ENCODE results near the gene RSPO4.
"Not testable (repeated sequence)": the region's sequence is repeated elsewhere in the genome, so short reads cannot be mapped to it uniquely, and the experiment has no call there.

The RSPO4 gene

GRCh38 chr20:1003920-1004697 is 2.0 kb upstream of the RSPO4 start:
- DNase-seq, result no peak

DNA sequence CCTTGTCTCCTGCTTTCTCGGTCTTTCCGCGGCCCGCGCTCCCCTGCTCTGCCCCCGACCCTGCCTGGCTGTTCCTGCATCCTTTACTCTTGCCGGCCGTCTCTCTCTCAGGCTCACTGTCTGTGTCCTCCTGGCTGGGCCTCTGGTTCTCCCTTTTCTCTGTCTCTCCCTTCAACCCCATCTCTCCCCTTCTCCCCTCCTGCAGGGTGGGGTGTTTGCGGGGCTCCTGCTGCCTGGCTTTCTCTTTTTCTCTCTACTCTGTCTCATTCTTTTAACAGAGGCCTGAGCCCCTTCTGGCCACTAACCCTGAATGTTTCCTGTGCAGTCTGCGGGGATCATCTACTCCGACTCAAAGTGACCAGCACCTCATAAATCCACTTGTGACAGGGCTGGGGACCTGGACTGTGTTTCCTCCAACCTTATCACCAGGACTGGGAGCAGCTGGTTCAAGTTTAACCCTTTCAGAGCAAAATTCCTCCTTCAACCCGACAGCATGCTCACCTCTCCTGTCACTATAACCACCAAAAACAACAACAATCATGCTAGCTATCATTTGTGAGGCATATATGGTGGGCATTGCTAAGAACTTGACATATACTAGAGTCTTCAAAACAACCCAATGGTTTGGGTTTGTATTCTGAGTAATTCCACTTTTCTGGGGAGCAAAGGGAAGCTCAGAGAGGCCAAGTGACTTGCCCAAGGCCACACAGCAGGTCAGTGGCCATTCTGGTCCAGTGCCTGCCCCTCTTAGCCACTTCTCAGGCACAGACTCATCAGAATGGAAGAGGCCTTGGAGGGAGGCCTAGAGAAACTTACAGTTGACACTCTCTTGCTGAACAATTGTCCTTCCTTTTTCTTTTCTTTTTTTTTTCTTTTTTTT is 811 bp upstream of the RSPO4 start:
- no peak for DNase-seq

DNA sequence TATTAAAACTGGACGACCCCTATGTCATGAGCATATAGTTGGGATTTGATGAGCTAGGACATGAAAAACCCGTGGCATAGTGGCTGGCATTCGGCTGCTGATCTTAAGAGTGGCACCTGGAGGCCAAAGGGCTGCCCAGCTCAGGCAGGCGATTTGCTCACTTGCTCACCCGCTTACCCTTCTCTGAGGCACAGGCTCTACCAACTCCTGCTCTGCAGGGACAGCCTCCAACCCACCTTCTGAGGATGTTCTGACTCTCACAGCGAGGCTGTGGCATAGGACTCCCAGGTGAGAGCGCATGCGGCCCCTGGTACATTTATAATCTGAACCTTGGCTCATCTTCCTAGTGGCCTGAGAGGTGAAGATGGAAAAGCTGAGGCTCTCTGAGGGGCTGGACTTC is 995 bp downstream of the RSPO4 start:
- no peak for DNase-seq

DNA sequence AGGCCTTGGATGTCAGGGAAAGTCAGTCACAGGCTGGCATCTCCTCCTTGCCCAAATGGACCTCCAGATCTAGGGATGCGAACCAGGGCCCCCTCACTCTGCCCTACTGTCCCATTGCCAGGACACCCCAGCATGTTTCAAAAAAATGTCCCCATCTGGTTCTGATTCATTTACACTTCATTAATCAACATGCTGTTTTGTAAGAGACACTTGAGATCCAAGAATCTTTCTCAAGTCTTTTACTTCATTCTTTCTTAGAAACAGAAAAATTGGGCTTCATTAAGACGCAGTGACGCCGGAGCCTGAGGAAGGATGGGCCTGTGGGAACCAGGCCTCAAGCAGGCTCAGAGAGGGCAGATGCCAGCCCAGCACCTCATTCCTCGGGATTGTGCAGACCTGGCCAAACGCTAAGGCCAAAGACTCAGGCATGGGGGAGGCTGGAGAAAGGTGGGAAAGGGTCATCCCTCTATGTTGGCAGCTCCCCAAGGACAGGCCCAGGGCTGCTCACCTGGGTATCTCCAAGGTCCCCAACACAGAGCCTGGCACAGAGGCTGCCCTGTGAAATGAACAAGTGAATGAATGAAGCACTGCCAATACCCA is 3.8 kb downstream of the RSPO4 start:
- DNase-seq, result no peak

DNA sequence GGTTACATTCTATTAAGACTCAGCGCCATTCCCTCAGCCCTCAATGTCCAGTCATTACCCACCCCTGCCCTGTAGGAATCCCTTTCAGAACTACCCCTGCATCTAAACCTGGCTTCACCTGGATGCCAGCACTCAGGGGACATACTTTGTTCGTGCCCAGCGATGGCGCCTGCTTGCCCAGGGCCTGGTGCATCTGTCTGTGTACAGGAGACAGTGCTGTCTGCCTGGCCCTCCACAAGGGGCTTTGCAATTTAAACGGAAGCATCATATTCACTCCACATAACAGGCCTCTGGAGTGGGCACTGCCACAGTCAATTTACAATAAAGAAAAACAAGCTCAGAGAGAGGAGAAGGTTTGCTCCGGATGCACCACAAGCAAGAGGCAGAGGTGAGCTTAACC is 4.6 kb downstream of the RSPO4 start:
- DNase-seq, result no peak

GRCh38 chr20:997016-997415 is 5.1 kb downstream of the RSPO4 start:
- DNase-seq, result no peak

DNA sequence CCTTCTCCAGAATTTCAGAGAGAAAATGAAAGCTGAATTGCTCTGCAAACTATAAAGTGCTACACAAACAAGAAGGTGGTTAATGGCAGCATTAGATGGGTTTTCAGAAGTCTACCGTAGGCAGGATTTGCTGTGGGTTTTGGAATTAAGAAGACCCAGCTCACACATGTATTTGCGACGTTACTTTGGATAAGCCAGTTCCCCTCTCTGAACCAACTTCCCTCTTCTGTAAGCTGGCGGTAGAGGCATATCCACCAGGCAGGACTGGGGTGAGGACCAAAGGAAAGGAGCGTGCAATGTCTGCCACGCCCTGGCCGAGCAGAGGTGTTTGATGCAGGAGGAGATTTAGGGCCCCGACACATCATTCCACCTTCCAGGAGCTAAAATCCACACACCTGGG is 6.9 kb downstream of the RSPO4 start:
- no peak for DNase-seq

- no peak for DNase-seq
Measured at GRCh38 chr20:992801-993535, 9.1 kb downstream of the RSPO4 start.

DNA sequence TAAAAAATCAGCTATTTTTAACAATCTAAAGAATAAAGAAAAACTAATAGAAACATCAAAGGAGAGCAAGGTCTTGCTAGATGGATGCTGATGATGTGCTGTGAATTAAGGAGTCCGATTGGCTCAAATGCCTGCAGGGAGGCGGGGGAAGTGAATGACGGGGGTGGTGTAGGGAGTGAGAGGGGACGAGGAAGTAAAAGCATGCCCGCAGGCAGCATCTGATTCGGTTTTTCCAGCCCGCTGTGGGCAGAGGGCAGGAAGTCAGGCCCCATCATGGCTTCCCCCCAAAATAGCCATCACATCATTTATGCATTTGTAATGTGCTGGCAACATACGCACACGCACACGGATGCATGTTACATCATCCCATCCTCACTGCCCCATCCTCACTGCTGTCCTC is 10.3 kb downstream of the RSPO4 start:
- DNase-seq, result peak in 1 of 2 experiments; percentile 10

DNA sequence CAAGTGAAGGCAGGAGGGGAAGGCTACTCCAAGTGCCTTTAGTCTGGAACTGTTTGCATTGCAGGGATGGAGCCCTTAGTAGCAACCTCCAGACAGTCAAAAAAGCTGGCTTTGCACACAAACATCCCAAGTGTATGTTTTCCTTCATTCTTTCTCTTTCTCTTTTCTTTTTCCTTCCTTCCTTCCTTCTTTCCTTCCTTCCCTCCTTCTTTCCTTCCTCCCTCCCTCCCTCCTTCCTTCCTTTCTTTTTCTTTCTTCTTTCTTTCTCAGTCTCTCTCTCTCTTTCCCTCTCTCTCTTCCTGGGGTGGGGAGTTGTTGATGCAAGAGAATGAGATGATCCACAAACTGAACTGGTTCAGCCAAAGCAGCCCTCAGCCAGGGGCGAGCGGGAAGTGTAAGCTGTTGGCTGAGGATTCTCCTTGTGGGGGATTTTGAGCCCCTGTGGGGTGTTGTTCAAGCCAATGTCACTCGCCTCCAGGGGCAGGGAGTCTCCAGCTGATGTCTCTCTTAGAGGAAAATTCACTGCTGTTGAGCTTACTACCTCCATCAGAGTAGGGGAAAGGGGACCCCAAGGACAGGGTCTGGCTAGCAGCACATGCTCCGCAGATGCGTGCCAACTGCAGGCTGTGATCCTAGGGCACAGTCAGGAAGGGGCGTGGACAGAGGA is 11.7 kb downstream of the RSPO4 start:
- DNase-seq, result no peak

DNA sequence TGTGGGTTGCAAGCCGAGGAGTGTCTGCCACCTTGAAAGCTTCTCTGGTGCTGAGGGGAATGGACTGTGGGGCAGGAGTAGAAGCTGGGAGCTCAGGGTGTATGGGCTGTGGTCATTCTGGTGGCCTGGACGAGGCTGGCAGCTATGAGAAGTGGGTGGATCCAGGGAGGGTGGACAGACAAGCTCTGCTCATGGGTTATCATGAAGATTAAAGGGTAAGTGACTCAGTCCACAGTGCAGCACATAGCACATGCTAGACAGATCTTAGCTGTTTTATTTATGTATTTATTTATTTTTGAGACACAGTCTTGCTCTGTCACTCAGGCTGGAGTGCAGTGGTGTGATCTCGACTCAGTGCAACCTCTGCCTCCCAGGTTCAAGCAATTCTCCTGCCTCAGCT is 13.8 kb downstream of the RSPO4 start:
- no peak for DNase-seq

DNA sequence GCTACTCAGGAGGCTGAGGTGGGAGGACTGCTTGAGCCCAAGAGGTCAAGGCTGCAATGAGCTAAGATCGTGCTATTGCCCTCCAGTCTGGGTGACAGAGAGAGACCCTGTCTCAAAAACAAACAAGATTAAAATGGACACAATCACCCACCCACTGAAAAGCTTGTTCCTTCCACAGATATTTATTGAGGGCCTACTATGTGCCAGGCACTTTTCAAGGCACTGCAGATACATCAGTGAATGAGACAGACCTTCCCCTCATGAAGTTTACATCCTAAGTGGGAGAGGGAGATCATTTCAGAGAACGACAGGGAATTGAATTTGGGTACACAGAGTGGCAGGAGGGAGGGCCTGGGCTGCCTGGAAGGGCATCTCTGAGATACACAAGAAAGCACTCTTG is 14.4 kb downstream of the RSPO4 start:
- no peak for DNase-seq

DNA sequence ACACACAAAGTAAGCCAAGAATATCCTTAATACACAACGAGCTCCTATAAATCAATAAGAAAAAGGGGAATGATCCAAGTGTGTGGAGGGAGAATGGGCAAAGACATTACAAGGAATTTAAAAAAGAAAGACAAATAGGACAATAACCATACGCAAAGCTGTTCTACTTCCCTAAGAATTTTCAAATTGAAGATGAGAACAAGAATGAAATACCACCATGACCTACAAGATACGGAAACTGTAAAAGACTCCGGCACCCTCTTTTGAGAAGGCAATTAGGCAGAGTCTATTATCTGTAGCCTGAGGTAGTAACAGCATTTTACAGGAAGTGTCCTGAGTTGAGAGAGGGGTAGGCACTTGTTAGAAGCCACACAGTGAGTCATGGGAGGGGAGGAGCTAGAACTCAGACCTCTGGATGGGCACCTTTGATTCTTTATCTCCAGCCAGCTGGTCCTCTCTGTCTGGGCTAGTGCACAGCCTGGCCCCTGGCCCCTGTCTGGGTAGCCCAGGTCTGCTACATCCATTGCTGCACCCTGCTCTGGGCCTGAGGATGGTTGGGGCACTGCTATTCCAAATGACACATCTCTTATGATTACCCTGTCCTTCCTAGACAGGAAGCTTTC is 15.3 kb downstream of the RSPO4 start:
- DNase-seq, result no peak

DNA sequence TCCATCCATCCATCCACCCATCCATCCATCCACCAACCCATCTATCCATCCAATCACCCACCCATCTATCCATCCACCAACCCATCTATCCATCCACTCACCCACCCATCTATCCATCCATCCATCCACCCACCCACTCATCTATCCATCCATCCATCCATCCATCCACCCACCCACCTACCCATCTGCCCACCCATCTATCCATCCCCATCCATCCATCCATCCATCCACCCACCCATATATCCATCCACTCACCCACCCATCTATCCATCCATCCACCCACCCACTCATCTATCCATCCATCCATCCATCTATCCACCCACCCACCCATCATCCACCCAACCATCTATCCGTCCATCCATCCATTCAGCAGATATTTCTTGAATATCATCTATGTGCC is 17.1 kb downstream of the RSPO4 start:
- DNase-seq, result not testable (repeated sequence)

GRCh38 chr20:982754-983153 is 19.4 kb downstream of the RSPO4 start:
- DNase-seq, result no peak

DNA sequence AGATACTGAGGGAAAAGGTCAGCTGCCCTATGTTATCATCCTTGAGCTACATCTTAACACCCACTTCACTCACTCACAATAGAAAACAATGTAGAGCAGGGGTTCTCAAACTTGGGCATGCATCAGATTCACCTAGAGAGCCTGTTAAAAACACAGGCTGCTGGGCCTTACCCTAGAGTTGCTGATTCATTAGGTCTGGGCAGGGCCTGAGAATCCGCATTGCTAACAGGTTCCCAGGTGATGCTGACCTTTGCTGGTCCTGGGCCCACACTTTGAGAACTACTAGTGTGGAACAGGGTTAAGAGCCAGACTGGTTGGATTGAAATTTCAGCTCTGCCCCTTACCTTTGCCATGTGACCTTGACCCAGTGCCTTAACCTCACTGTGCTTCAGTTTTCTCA is 25.1 kb downstream of the RSPO4 start:
- no peak for DNase-seq

DNA sequence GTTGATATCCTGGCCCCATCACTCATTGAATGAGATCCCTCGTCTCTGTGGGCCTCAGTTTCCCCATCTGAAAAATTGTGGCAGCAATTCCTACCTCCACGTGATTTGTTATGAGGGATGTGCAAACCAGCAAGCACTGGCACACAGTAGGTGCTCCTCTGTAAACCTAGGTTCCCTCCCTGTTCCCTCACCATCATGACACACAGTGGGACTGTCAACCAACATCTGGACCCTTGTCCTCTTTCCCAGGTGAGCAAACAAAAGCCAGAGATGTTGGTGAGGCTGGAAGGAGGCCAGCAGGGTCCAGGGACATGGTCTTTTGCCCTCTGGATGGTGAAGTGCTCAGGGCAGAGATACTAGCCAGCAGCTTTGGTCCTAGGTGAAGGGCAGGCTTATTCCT is 26.1 kb downstream of the RSPO4 start:
- no peak for DNase-seq

- DNase-seq, result peak; percentile 13 to 26
Measured at GRCh38 chr20:973785-974194, 28.3 kb downstream of the RSPO4 start.

DNA sequence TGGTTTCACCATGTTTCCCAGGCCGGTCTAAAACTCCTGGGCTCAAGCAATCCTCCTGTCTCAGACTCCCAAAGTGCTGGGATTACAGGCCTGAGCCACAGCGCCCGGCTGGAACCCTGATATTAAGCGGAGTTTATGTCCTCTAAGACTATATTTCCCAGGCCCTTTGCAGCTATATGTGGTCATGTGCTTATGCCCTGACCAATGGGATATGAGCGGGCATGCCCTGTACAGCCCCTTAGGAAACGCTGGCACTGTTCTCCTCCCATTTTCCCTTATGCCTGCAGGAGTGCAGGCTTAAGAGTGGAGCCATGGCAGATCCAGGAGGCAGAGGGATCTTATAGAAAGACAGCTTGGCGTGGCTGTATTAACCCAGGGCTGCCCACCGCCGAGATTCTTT is 29.9 kb downstream of the RSPO4 start:
- DNase-seq, result no peak

- no peak for DNase-seq
Measured at GRCh38 chr20:971346-971745, 30.8 kb downstream of the RSPO4 start.

DNA sequence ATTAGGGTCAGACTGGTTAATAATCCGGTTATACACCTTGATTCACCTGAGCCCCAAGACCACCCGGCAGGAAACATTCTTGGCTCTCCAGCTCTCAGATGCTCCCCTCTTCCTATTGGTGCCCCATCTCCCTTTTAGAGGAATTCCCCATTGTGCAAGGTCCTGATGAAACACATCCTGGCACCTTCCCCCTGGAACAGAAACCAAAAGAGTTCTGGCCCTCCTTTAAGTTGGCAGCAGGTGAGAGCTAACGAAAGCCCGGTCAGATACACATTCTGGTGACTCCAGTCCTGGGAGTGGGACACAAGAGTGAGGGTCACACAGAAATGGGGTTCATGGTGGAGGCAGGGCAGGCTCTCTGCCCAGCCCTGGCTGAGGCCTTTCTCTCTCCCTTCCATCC is 32.2 kb downstream of the RSPO4 start:
- DNase-seq, result no peak
